ENCODE results near the gene PAQR4. TPM values are rescaled to one million over a fixed set of nuclear protein-coding genes. Genes with fewer than 3 reads are reported as not detected.

Gene PAQR4
- polyA plus RNA-seq, 3 donors = 6.3 to 14.2 (median 8.9) TPM

DNA sequence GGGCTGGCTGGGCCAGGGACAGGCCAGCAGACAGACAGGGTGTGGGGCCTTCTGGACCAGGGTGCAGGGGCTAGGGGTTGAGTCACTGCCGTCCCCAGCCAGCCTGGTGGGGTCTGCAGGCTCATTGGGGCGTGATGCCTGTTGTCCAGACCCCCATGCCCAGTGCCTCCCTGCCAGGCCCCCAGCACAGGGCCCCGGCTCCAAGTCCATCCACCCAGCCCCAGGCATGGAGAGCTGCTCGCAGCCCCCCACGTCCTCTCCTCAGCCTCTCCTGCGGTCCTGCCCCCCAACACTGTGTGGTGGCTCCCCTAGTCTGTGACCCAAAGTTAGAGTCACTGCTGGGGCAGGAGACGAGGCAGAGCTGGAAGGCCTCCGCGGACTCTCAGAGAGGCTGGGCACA is 18.1 kb downstream of the PAQR4 start:
- Histone ChIP-seq H2AFZ (ENCODE audit: insufficient read depth, low read depth, low read length, poor library complexity, severe bottlenecking) (no peak overlapping the region), H3K79me2 (ENCODE audit: insufficient read depth, low read length) (no peaks in the 10 kb centered on the region), H3K9ac (ENCODE audit: insufficient read depth, low read length, poor library complexity, severe bottlenecking) (no peak overlapping the region), H4K20me1 (ENCODE audit: insufficient read depth, low read length) (no peaks in the 10 kb centered on the region), H3K9me3 (replicated peaks in 1 of 2; ENCODE audit: control insufficient read depth in 1 of 2, insufficient read depth in 1 of 2, low read length in 2 of 2) (no peaks in the 10 kb centered on the region), H3K36me3 (replicated peaks in 1 of 2; ENCODE audit: control insufficient read depth in 1 of 2, insufficient read depth in 2 of 2, low read length in 2 of 2) (no peaks in the 10 kb centered on the region), H3K27me3 (ENCODE audit: control insufficient read depth in 2 of 2, insufficient read depth in 2 of 2, low read length in 2 of 2) (no peaks in the 10 kb centered on the region), H3K4me1 (ENCODE audit: control insufficient read depth in 1 of 2, insufficient read depth in 2 of 2, low read length in 2 of 2) (peaks cover 4 to 8% of the 10 kb centered on the region in 2 donors), H3K4me3 (replicated peaks in 1 of 3; ENCODE audit: low read depth in 2 of 3, low read length in 3 of 3) (no peak overlapping the region), H3K27ac (ENCODE audit: low read depth in 1 of 2, low read length in 2 of 2) (no peak overlapping the region), H3K4me2 (replicated peaks; ENCODE audit: extremely low read depth, low read length, poor library complexity, severe bottlenecking) (no peak overlapping the region)
- 93% methylated on average over 5 of the region's 9 CpGs for WGBS (ENCODE audit: insufficient coverage)
- intact Hi-C loops (cut with micrococcal nuclease) = no loop called here
- peaks cover 5% of the 10 kb centered on the region for H3K4me1 Mint-ChIP-seq
- H3K9me3 Mint-ChIP-seq = no peaks in the 10 kb centered on the region
- no peak overlapping the region for H3K4me3 Mint-ChIP-seq
- TF ChIP-seq CTCF (IDR thresholded peaks at IDR 0.05) = no peak
- H3K27ac Mint-ChIP-seq = no peak overlapping the region
- no peak for DNase-seq
- H3K27me3 Mint-ChIP-seq (ENCODE audit: low read depth in 3 of 3) = peaks cover 12 to 25% (median 12%) of the 10 kb centered on the region in 3 donors
- no peaks in the 10 kb centered on the region for H3K36me3 Mint-ChIP-seq

- no peak overlapping the region for H3K9ac ChIP-seq (ENCODE audit: insufficient read depth, low read length, poor library complexity, severe bottlenecking)
- Mint-ChIP-seq H3K27ac (no peak overlapping the region), H3K27me3 (ENCODE audit: low read depth in 3 of 3) (peaks cover 10 to 24% (median 12%) of the 10 kb centered on the region in 3 donors), H3K4me1 (peaks cover 5% of the 10 kb centered on the region), H3K4me3 (no peak overlapping the region), H3K36me3 (no peaks in the 10 kb centered on the region), H3K9me3 (no peaks in the 10 kb centered on the region)
- DNase-seq = no peak
- no peak overlapping the region for H3K4me2 ChIP-seq (replicated peaks; ENCODE audit: extremely low read depth, low read length, poor library complexity, severe bottlenecking)
- H3K9me3 ChIP-seq (replicated peaks in 1 of 2; ENCODE audit: control insufficient read depth in 1 of 2, insufficient read depth in 1 of 2, low read length in 2 of 2) = no peaks in the 10 kb centered on the region
- H3K4me3 ChIP-seq (replicated peaks in 1 of 3; ENCODE audit: low read depth in 2 of 3, low read length in 3 of 3) = no peak overlapping the region
- WGBS (ENCODE audit: insufficient coverage) = 85% methylated on average over 6 of the region's 8 CpGs
- intact Hi-C loops (cut with micrococcal nuclease) = no loop called here
- no peak overlapping the region for H2AFZ ChIP-seq (ENCODE audit: insufficient read depth, low read depth, low read length, poor library complexity, severe bottlenecking)
- no peaks in the 10 kb centered on the region for H4K20me1 ChIP-seq (ENCODE audit: insufficient read depth, low read length)
- H3K79me2 ChIP-seq (ENCODE audit: insufficient read depth, low read length) = no peaks in the 10 kb centered on the region
- peaks cover 4 to 8% of the 10 kb centered on the region in 2 donors for H3K4me1 ChIP-seq (ENCODE audit: control insufficient read depth in 1 of 2, insufficient read depth in 2 of 2, low read length in 2 of 2)
- TF ChIP-seq CTCF (IDR thresholded peaks at IDR 0.05) = no peak
- H3K27ac ChIP-seq (ENCODE audit: low read depth in 1 of 2, low read length in 2 of 2) = no peak overlapping the region
- H3K27me3 ChIP-seq (ENCODE audit: control insufficient read depth in 2 of 2, insufficient read depth in 2 of 2, low read length in 2 of 2) = no peaks in the 10 kb centered on the region
- no peaks in the 10 kb centered on the region for H3K36me3 ChIP-seq (replicated peaks in 1 of 2; ENCODE audit: control insufficient read depth in 1 of 2, insufficient read depth in 2 of 2, low read length in 2 of 2)
Measured at GRCh38 chr16:2987833-2988232, 18.7 kb downstream of the PAQR4 start.
